DND-41 (cell line): ENCODE data around the gene ATP6V1B1.

ENCODE experiments used
- EZH2 ChIP-seq: IDR thresholded peaks from 3 replicates; pipeline ENCODE4 v1.6.1; 2012; ENCODE audit warnings: borderline replicate concordance, low read depth, mild to moderate bottlenecking, moderate library complexity, low read length, inconsistent platforms; ENCODE audit not compliant: severe bottlenecking
- TF ChIP-seq, protein P1 (sequence below): IDR thresholded peaks from 2 replicates; pipeline ENCODE4 v1.5.1; 2012; ENCODE audit warnings: borderline replicate concordance, low read length, moderate library complexity, mild to moderate bottlenecking; ENCODE audit not compliant: poor library complexity, severe bottlenecking; ENCODE audit errors: extremely low read depth

- TF ChIP-seq, protein P1, sequence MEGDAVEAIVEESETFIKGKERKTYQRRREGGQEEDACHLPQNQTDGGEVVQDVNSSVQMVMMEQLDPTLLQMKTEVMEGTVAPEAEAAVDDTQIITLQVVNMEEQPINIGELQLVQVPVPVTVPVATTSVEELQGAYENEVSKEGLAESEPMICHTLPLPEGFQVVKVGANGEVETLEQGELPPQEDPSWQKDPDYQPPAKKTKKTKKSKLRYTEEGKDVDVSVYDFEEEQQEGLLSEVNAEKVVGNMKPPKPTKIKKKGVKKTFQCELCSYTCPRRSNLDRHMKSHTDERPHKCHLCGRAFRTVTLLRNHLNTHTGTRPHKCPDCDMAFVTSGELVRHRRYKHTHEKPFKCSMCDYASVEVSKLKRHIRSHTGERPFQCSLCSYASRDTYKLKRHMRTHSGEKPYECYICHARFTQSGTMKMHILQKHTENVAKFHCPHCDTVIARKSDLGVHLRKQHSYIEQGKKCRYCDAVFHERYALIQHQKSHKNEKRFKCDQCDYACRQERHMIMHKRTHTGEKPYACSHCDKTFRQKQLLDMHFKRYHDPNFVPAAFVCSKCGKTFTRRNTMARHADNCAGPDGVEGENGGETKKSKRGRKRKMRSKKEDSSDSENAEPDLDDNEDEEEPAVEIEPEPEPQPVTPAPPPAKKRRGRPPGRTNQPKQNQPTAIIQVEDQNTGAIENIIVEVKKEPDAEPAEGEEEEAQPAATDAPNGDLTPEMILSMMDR = no peak
- TF ChIP-seq EZH2 = no peak
These were observed 40.9 kb upstream of the ATP6V1B1 start for GRCh38 chr2:70894765-70895164.
